T47D (cell line): ENCODE data around the gene C17orf114.

Source experiments
- DNase-seq, 2 experiments: peaks; one replicate each; pipeline versions ENCODE4 v3.0.0 to v3.0.0-alpha.2; 2011 to 2012; ENCODE audit warnings: low read depth in 1 of 2, low spot score in 1 of 2
- JUND ChIP-seq: IDR thresholded peaks from 2 replicates; pipeline ENCODE4 v1.6.1; 2012; ENCODE audit warnings: low read depth
- in situ Hi-C: cut with HindIII; loops from 2 replicates; pipeline ENCODE4 v1.10.0; 2016; ENCODE audit warnings: low sequenced_read_pairs, low pct_unique_long_range_greater_than_20kb

C17orf114 gene

DNA sequence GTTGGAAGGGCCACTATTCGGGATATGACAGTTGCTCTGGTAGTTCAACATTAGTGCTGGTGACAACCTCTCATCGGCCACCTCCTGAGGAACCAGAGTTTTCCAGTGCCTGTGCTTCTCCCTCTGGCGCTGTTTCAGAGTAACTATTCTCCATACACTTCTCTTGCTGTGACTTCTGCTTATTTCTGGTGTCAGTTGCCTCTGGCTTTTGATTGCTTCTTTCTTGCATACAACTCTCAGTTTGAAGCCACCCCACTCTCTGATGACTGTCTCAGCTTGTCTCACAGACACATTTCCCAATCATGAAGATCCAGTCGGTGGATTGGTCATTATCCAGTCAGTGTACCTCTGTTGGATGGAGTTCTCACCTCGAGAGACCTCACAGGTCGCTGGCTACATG is 33.8 kb downstream of the C17orf114 start:
- TF ChIP-seq JUND = no peak
- in situ Hi-C loops = no loop called here
- no peak for DNase-seq

DNA sequence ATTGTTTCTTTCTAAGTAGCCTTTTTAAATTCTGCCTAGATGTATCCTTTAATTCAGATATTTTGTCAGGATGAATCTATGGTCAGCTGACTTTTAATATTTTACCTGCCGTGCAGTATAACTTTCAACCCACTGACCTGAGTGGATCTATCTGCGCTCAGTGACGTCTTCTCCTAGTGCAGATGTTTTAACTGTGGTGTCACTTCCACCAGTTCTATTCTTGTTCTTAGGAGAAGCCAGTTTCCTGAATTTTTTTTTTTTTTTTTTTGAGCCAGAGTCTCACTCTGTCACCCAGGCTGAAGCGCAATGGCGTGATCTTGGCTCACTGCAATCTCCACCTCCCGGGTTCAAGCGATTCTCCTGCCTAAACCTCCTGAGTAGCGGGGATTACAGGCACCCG is 35.4 kb downstream of the C17orf114 start:
- in situ Hi-C loops = no loop called here
- no peak for DNase-seq
- no peak for TF ChIP-seq JUND

DNA sequence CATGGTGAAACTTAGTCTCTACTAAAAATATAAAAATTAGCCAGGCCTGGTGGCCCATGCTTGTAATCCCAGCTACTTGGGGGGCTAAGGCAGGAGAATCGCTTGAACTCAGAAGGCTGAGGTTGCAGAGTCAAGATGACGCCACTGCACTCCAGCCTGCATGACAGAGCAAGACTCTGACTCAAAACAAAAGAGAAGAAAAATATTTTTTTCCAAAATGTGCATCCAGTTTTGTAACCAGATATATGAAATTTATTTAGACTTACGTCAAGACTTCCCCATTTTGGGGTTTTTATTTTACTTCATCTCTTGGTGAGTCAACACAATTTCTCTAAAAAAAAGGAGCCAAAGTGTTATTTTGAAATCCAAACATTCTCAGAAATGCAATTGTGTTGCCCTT is 35.9 kb downstream of the C17orf114 start:
- TF ChIP-seq JUND = no peak
- no peak for DNase-seq
- in situ Hi-C loops = no loop called here

DNA sequence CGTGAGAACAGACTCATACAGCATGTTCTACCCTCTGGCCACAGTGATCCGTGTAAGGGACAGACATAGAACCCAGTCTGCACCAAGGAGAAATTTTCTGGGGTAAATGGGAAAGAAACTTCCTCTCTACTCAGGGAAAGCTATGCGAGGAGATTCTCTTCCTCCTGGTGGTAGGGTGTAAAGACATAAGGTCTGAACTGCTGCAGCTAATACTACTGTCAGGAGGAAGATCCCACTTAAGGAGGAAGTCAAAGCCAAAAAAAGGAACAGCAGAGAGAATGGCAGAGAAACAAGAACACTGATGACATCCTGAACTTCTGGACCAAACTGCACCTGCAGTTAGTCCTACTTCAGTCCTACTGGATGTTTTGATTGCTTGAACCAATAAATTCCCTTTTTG is 37.5 kb downstream of the C17orf114 start:
- TF ChIP-seq JUND = no peak
- DNase-seq = no peak
- in situ Hi-C loops = no loop called here

DNA sequence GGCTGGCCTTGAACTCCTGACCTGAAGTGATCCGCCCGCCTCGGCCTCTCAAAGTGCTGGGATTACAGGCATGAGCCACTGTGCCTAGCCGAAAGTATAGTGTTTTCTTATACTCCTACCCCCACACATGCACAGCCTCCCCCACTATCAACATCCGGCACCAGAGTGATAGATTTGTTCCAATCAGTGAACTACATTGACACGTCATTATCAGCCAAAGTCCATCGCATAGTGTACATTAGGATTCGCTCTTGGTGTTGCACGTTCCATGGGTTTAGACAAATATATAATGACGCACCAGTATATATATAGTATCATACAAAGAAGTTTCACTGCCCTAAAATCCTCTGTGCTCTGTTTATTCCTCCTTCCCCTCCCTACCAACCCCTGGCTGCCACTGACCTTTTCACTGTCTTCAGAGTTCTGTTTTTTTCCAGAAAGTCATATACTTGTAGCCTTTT is 42.3 kb downstream of the C17orf114 start:
- no peak for TF ChIP-seq JUND
- DNase-seq = no peak
- in situ Hi-C loops = no loop called here

DNA sequence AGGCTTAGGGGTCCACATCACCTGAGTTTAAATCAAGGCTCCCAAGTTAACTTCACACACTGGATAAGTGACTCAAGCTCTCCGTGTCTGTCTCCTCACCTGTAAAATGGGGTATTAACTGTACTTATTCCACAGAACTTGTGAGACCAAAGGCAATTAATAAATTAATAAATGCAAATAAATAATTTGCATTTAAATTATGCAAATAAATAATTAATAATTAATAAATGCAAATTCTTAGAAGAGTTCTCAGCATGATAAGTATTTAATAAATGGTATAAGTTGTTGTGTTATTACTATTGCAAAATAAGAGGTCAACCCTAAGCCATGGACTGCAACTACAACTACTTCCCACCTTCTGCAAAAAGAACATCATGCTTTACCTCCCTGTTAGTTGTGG is 48.7 kb downstream of the C17orf114 start:
- TF ChIP-seq JUND = no peak
- no peak for DNase-seq
- in situ Hi-C loops = no loop called here

DNA sequence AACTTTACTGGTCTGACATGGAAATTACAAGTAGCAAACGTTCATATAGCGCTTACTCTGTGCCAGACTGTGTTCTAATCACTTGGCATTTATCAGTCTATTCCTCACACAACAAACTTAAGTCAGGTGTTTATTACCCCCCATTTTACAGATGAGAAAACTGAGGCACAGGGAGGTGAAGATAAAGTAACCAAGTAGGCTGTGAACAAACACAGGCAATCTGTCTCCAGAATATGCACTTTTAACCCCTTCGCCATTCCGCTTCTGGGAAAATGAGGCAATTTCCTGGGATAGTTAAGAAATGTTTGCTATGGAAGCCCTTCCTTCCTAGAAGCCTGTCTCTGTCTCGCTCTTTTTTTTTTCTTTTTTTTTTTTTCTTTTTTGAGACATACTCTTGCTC is 50.2 kb downstream of the C17orf114 start:
- no peak for TF ChIP-seq JUND
- in situ Hi-C loops = no loop called here
- no peak for DNase-seq
